RPMI8226 (cell line): ENCODE results near the gene APOL1.

Experiments used
- DNase-seq: peaks from one replicate; pipeline ENCODE4 v3.0.0-alpha.2; 2015

Gene APOL1

GRCh38 chr22:36295247-36295646 lies 42.3 kb downstream of the APOL1 start:
- DNase-seq: no peak

- no peak for DNase-seq
These were observed 43.8 kb downstream of the APOL1 start for GRCh38 chr22:36296690-36297089.

GRCh38 chr22:36297568-36297967 lies 44.6 kb downstream of the APOL1 start:
- no peak for DNase-seq

GRCh38 chr22:36298118-36298517 lies 45.2 kb downstream of the APOL1 start:
- no peak for DNase-seq

- DNase-seq: no peak
These were observed 45.7 kb downstream of the APOL1 start for GRCh38 chr22:36298601-36299000.

GRCh38 chr22:36299295-36299694 lies 46.4 kb downstream of the APOL1 start:
- DNase-seq: no peak

- no peak for DNase-seq
These were observed 47.0 kb downstream of the APOL1 start for GRCh38 chr22:36299911-36300310.

- no peak for DNase-seq
These were observed 47.7 kb downstream of the APOL1 start for GRCh38 chr22:36300396-36301212.

- DNase-seq: peak; percentile 79
These were observed 48.5 kb downstream of the APOL1 start for GRCh38 chr22:36301384-36301828.

GRCh38 chr22:36301851-36302250 lies 48.9 kb downstream of the APOL1 start:
- no peak for DNase-seq

- DNase-seq: no peak
These were observed 49.6 kb downstream of the APOL1 start for GRCh38 chr22:36302439-36303114.

- DNase-seq: no peak
These were observed 50.2 kb downstream of the APOL1 start for GRCh38 chr22:36303115-36303467.

GRCh38 chr22:36303874-36304273 lies 50.9 kb downstream of the APOL1 start:
- no peak for DNase-seq

GRCh38 chr22:36304429-36304828 lies 51.5 kb downstream of the APOL1 start:
- no peak for DNase-seq

GRCh38 chr22:36305813-36306212 lies 52.9 kb downstream of the APOL1 start:
- DNase-seq: no peak

GRCh38 chr22:36306227-36306626 lies 53.3 kb downstream of the APOL1 start:
- DNase-seq: no peak

GRCh38 chr22:36308880-36309279 lies 55.9 kb downstream of the APOL1 start:
- DNase-seq: no peak

- DNase-seq: no peak
These were observed 58.6 kb downstream of the APOL1 start for GRCh38 chr22:36311386-36312085.

- DNase-seq: no peak
These were observed 62.4 kb downstream of the APOL1 start for GRCh38 chr22:36315325-36315724.

- DNase-seq: no peak
These were observed 63.5 kb downstream of the APOL1 start for GRCh38 chr22:36316419-36316818.
